Measurements from ENCODE around the gene AGPS.

Gene AGPS

GRCh38 chr2:177533253-177533652 is 140.7 kb downstream of the AGPS start:
- TF ChIP-seq REST (IDR thresholded peaks at IDR 0.05; ENCODE audit: insufficient read depth in 1 of 2, low read depth in 2 of 2, low read length in 2 of 2) = no peak

- TF ChIP-seq TAF1 (IDR thresholded peaks at IDR 0.05; ENCODE audit: borderline replicate concordance, insufficient read depth, low read length) (no peak), REST (IDR thresholded peaks at IDR 0.05; ENCODE audit: insufficient read depth in 1 of 2, low read depth in 2 of 2, low read length in 2 of 2) (no peak), FOXP2 (optimal IDR thresholded peaks at IDR 0.05; ENCODE audit: borderline replicate concordance, extremely low read depth, extremely low read length, insufficient read depth) (no peak), POLR2AphosphoS5 (IDR thresholded peaks at IDR 0.05; ENCODE audit: low read depth, low read length) (no peak), SIN3A (IDR thresholded peaks at IDR 0.05; ENCODE audit: borderline replicate concordance, insufficient read depth, low read length) (no peak)
These were observed 142.4 kb downstream of the AGPS start for GRCh38 chr2:177535000-177535399.

- TF ChIP-seq POLR2AphosphoS5 (IDR thresholded peaks at IDR 0.05; ENCODE audit: low read depth, low read length) (no peak), SIN3A (IDR thresholded peaks at IDR 0.05; ENCODE audit: borderline replicate concordance, insufficient read depth, low read length) (no peak), REST (IDR thresholded peaks at IDR 0.05; ENCODE audit: insufficient read depth in 1 of 2, low read depth in 2 of 2, low read length in 2 of 2) (no peak), FOXP2 (optimal IDR thresholded peaks at IDR 0.05; ENCODE audit: borderline replicate concordance, extremely low read depth, extremely low read length, insufficient read depth) (no peak), TAF1 (IDR thresholded peaks at IDR 0.05; ENCODE audit: borderline replicate concordance, insufficient read depth, low read length) (no peak)
These were observed 143.5 kb downstream of the AGPS start for GRCh38 chr2:177535958-177536504.

GRCh38 chr2:177537213-177537612 is 144.6 kb downstream of the AGPS start:
- TF ChIP-seq SIN3A (IDR thresholded peaks at IDR 0.05; ENCODE audit: borderline replicate concordance, insufficient read depth, low read length) (no peak), POLR2AphosphoS5 (IDR thresholded peaks at IDR 0.05; ENCODE audit: low read depth, low read length) (no peak), REST (IDR thresholded peaks at IDR 0.05; ENCODE audit: insufficient read depth in 1 of 2, low read depth in 2 of 2, low read length in 2 of 2) (no peak), TAF1 (IDR thresholded peaks at IDR 0.05; ENCODE audit: borderline replicate concordance, insufficient read depth, low read length) (no peak), FOXP2 (optimal IDR thresholded peaks at IDR 0.05; ENCODE audit: borderline replicate concordance, extremely low read depth, extremely low read length, insufficient read depth) (no peak)

GRCh38 chr2:177537636-177538035 is 145.1 kb downstream of the AGPS start:
- TF ChIP-seq FOXP2 (optimal IDR thresholded peaks at IDR 0.05; ENCODE audit: borderline replicate concordance, extremely low read depth, extremely low read length, insufficient read depth) (no peak), SIN3A (IDR thresholded peaks at IDR 0.05; ENCODE audit: borderline replicate concordance, insufficient read depth, low read length) (no peak), POLR2AphosphoS5 (IDR thresholded peaks at IDR 0.05; ENCODE audit: low read depth, low read length) (no peak), REST (IDR thresholded peaks at IDR 0.05; ENCODE audit: insufficient read depth in 1 of 2, low read depth in 2 of 2, low read length in 2 of 2) (no peak), TAF1 (IDR thresholded peaks at IDR 0.05; ENCODE audit: borderline replicate concordance, insufficient read depth, low read length) (no peak)
